Erythroblast (primary cell): ENCODE measurements around the gene PIK3R2.

ENCODE experiments used
- DNase-seq, 2 experiments: peaks; one replicate each; lab custom pipeline; 2025; lab: John Stamatoyannopoulos, UW
- GATA1 ChIP-seq: IDR thresholded peaks from 2 replicates; pipeline ENCODE4 v1.6.1; 2011; ENCODE audit warnings: low read depth, mild to moderate bottlenecking, control low read depth, low read length, moderate library complexity
- POLR2A ChIP-seq: IDR thresholded peaks from 2 replicates; pipeline ENCODE4 v1.6.1; 2011; ENCODE audit warnings: mild to moderate bottlenecking, low read length

PIK3R2 gene

GRCh38 chr19:18183529-18183928 is 30.6 kb downstream of the PIK3R2 start:
- no peak for TF ChIP-seq GATA1

GRCh38 chr19:18185538-18185937 is 32.6 kb downstream of the PIK3R2 start:
- DNase-seq, result no peak
- no peak for TF ChIP-seq GATA1
- no peak for TF ChIP-seq POLR2A

More at GRCh38 chr19:18183529-18183928, 30.6 kb downstream of the PIK3R2 start:
- DNase-seq, result no peak

DNA sequence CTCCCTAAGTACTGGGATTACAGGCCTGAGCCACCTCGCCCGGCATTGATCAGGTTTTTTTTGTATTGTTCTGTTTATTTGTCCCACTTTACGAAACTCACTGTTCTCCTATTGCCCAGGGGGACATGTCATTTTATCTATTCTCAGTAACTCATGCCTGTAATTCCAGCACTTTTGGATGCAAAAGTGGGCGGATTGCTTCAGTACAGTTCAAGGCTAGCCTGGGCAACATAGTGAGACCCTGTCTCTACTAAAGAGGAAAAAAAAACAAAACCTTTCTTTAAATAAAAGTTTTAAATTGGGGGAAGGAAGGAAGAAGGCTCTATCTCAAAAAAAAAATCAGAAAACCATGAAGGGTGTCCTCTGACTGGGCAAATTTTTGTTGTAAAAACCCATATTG is 37.3 kb downstream of the PIK3R2 start:
- DNase-seq, result no peak
- no peak for TF ChIP-seq GATA1

DNA sequence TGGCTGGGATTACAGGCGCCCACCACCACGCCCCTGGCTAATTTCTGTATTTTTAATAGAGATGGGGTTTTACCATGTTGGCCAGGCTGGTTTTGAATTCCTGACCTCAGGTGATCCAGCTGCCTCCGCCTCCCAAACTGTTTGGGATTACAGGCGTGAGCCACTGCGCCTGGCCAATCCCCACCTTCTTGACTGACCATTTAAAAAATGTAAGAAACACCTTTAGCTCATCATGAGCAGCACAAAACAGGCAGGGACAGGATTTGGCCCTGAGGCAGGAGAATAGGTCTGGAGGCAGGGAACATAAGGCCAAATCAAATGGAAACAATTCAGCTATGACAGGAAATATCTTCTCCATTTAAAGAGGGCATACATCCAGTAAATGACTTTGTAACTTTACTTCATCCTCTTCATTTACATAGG is 38.7 kb downstream of the PIK3R2 start:
- no peak for DNase-seq
- TF ChIP-seq POLR2A, result no peak

DNA sequence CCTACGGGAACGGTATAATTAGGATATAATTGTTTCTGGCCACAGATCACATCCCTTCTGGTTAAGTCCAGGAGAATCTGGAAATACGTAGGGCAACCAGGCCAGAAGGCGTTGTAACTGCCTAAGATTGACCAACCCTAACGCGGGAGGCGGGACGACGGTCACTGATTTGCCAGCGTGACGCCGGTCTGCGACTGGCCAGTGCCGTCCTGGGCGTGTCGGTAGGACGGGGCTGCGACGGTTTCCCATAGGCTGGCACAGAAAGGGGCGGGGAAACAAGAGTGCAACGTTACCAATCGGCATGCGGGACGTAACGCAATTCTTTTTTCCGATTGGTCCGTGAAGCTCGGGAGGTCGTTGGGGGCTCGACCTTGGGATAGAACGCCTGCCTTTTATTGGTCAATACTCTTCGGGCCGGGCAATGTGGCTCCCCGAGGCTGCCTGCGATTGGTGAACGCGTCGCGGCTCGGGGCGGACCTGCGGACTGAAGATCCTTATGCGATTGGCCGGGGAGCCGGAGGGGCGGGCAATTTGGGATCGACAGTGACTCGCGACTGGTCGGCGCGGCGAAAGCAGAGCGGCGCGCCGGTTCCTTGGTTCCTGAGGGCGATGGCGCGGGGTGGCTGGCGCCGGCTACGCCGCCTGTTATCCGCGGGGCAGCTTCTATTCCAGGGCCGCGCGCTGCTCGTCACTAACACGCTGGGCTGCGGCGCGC is 39.9 kb downstream of the PIK3R2 start, which contains the start of gene MPV17L2:
Gene MPV17L2 (plus strand): TSS at position 546 of the 715 bp plus-strand sequence. CDS start 64 bp downstream, at position 610.
- peak; percentile 69 for TF ChIP-seq POLR2A
- TF ChIP-seq GATA1, result no peak
- peak; percentile 100 for DNase-seq

DNA sequence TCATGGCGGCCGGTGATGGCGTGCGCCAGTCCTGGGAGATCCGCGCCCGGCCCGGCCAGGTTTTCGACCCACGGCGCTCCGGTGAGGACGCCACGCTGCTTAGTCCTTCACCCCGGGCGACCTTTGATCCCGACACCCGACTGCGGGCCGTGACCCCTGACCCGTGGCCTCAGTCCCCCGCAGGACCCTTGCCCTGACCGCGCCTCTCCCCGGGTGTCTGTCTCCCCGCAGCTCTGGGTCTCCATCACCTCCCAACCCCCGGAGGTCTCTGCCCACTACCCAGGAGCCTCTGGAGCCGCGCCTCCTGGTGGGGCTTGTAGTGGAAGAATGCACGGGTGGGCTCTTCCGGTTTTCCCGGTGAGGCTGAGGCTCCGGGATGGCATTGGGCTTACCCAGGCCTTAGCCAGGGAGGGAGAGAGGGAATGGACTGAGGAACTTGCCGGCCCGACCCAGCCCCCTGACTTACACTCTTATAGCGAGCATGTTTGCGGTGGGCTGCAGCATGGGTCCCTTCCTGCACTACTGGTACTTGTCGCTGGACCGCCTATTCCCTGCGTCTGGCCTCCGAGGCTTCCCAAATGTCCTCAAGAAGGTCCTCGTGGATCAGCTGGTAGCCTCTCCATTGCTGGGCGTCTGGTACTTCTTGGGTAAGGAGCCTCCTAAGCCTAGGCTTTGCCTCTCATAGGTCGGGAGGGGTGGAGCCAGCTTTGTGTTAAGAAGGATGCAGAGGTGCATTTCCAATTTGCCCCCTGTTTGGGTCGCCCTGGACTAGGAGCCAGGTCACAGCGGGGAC is 40.6 kb downstream of the PIK3R2 start:
- DNase-seq, result peak in 1 of 2 experiments; percentile 53
- TF ChIP-seq POLR2A (peak; percentile 50), GATA1 (no peak)

- no peak for TF ChIP-seq POLR2A
- TF ChIP-seq GATA1, result no peak
- no peak for DNase-seq
Measured at GRCh38 chr19:18194181-18194530, 41.2 kb downstream of the PIK3R2 start.

DNA sequence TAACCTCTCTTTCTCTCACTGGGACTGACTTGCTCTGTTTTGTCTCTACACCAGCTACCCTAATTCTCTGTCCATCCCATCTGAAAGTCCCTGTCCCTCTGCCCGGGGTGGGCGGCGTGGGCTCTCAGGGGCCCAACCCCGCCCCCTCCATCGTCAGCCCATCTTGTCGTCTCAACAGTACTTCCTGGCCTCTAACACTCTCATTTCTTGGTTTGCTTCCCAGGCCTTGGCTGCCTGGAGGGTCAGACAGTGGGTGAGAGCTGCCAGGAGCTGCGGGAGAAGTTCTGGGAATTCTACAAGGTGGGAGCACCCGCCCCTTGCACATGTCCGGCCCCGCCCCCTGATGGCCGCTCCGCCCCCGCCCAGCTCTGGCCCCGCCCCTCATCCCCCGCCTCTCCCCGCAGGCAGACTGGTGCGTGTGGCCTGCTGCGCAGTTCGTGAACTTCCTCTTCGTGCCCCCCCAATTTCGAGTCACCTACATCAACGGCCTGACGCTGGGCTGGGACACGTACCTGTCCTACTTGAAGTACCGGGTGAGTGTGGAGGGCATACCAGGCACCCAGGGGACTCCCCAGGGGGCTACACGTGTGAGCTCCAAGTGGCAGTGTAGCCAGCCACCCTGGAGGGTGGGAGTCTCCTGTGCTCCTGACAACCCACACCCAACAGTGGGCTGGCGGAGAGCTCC is 41.7 kb downstream of the PIK3R2 start:
- TF ChIP-seq POLR2A (no peak), GATA1 (no peak)
- DNase-seq, result peak in 1 of 2 experiments; percentile 62

GRCh38 chr19:18196511-18196845 is 43.5 kb downstream of the PIK3R2 start:
- TF ChIP-seq POLR2A (no peak), GATA1 (no peak)
- DNase-seq, result no peak

GRCh38 chr19:18197306-18197705 is 44.3 kb downstream of the PIK3R2 start:
- TF ChIP-seq POLR2A (no peak), GATA1 (no peak)
- no peak for DNase-seq

GRCh38 chr19:18197941-18198340 is 45.0 kb downstream of the PIK3R2 start:
- no peak for TF ChIP-seq POLR2A
- TF ChIP-seq GATA1, result no peak
- no peak for DNase-seq

- TF ChIP-seq GATA1 (no peak), POLR2A (no peak)
- no peak for DNase-seq
Measured at GRCh38 chr19:18198374-18198773, 45.4 kb downstream of the PIK3R2 start.

DNA sequence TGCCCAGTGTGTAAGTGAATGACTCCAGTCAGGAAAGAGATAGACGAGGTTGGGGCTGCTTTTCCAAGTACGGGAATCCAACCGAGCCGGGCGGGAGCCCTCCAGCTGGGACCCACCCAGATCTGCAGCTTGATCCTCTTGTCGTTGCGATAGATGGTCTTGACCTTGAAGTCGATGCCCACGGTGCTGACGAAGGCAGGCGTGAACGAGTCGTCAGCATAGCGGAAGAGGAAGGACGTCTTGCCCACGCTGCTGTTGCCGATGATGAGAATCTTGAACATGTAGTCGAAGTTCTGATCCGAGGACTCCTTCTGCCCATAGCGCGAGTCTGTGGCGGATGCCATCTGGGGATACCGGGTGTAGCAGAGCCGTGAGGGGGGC is 49.4 kb downstream of the PIK3R2 start:
- no peak for TF ChIP-seq POLR2A
- no peak for TF ChIP-seq GATA1
- DNase-seq, result no peak

DNA sequence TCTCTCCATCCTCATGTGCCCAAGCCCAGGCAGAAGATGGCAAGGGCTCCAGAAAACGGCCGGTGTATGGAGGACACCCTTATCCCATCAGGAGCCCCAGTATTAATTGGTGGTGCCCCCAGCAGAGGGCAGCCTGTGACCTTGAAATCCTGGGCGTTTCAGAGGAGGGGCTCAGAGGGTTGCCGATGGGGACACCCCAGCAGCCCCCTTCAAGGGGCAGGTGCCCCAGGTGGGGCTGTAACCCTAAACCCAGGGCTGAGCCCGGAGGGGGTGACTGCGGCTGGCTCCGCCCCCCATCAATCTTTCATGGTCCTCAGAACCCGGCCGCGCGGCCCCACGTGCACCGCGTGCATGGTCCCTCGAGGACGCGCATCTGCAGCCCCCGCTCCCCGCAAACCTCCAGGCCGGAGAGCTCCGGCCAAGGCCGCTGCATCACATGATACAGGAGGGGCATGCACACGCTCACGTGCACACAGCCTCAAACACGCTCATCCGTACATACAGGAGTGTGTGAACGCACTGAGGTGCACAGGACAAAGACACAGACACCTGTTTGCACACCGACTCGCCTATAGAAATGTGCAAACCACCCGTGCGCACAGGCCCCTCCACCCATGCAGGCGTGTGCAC is 49.9 kb downstream of the PIK3R2 start:
- DNase-seq, result peak in 1 of 2 experiments; percentile 48
- no peak for TF ChIP-seq GATA1
